Activated naive CD4-positive, alpha-beta T cell treated with anti-CD3 and anti-CD28 coated beads, Interleukin-2, amount 50 U/mL, for 16 hours (primary cell): Measurements from ENCODE around the gene ARHGEF11.
"Not testable (repeated sequence)": the region's sequence is repeated elsewhere in the genome, so short reads cannot be mapped to it uniquely, and the experiment has no call there.

ENCODE experiments used
- DNase-seq: peaks from one replicate; pipeline ENCODE4 v3.0.0-alpha.2; 2020

ARHGEF11 gene

GRCh38 chr1:156926695-156927094 is 118.8 kb downstream of the ARHGEF11 start:
- not testable (repeated sequence) for DNase-seq

GRCh38 chr1:156926175-156926574 is 119.4 kb downstream of the ARHGEF11 start:
- no peak for DNase-seq

- DNase-seq = no peak
Measured at GRCh38 chr1:156925154-156926010, 120.2 kb downstream of the ARHGEF11 start.

GRCh38 chr1:156924478-156925153 is 120.9 kb downstream of the ARHGEF11 start:
- DNase-seq = no peak

GRCh38 chr1:156923670-156924477 is 121.7 kb downstream of the ARHGEF11 start:
- no peak for DNase-seq

- DNase-seq = no peak
Measured at GRCh38 chr1:156922986-156923669, 122.4 kb downstream of the ARHGEF11 start.

- no peak for DNase-seq
Measured at GRCh38 chr1:156921053-156921529, 124.5 kb downstream of the ARHGEF11 start.

GRCh38 chr1:156920233-156921052 is 125.1 kb downstream of the ARHGEF11 start, which contains the start of gene LRRC71:
TSS of gene LRRC71 (plus strand) at chr1:156920632. CDS start at chr1:156920804, 172 bp downstream.
- peak; percentile 68 for DNase-seq

- DNase-seq = no peak
Measured at GRCh38 chr1:156914440-156914856, 131.1 kb downstream of the ARHGEF11 start.

GRCh38 chr1:156913809-156914387 is 131.6 kb downstream of the ARHGEF11 start:
- no peak for DNase-seq

- no peak for DNase-seq
Measured at GRCh38 chr1:156912861-156913808, 132.4 kb downstream of the ARHGEF11 start.

- no peak for DNase-seq
Measured at GRCh38 chr1:156912310-156912709, 133.2 kb downstream of the ARHGEF11 start.

GRCh38 chr1:156911577-156912298 is 133.8 kb downstream of the ARHGEF11 start:
- no peak for DNase-seq

GRCh38 chr1:156910309-156910782 is 135.2 kb downstream of the ARHGEF11 start:
- DNase-seq = peak; percentile 57

GRCh38 chr1:156909671-156910070 is 135.9 kb downstream of the ARHGEF11 start:
- DNase-seq = no peak

- DNase-seq = no peak
Measured at GRCh38 chr1:156908955-156909354, 136.6 kb downstream of the ARHGEF11 start.

- no peak for DNase-seq
Measured at GRCh38 chr1:156908541-156908940, 137.0 kb downstream of the ARHGEF11 start.

GRCh38 chr1:156906206-156906906 is 139.2 kb downstream of the ARHGEF11 start:
- DNase-seq = no peak
